ENCODE data around the gene SSX4. TPM values are rescaled to one million over a fixed set of nuclear protein-coding genes. Genes with fewer than 3 reads are reported as not detected.
"Not testable (repeated sequence)": the region's sequence is repeated elsewhere in the genome, so short reads cannot be mapped to it uniquely, and the experiment has no call there.

The SSX4 gene
- total RNA-seq, 5 donors from 2014 or later (not counting 1 experiment from before 2014, with no cell fraction given) = not detected

GRCh38 chrX:48370408-48370807, 12.9 kb upstream of the SSX4 start:
- H3K36me3 Mint-ChIP-seq; H3K4me1 ChIP-seq (ENCODE audit: control insufficient read depth in 1 of 2, extremely low read depth in 1 of 2, insufficient read depth in 2 of 2, low read length in 2 of 2); DNase-seq; H3K27me3 Mint-ChIP-seq; H3K4me3 Mint-ChIP-seq; CTCF ChIA-PET; H3K9me3 Mint-ChIP-seq; H3K27ac Mint-ChIP-seq; H3K4me3 ChIP-seq (ENCODE audit: control insufficient read depth in 1 of 2, extremely low read depth in 1 of 2, low read length in 1 of 2); ATAC-seq (replicated peaks in 1 of 4); H3K27me3 ChIP-seq (replicated peaks in 1 of 2; ENCODE audit: control insufficient read depth in 2 of 2, extremely low read depth in 1 of 2, insufficient read depth in 2 of 2, low read length in 1 of 2); H3K36me3 ChIP-seq (ENCODE audit: control insufficient read depth in 2 of 2, extremely low read depth in 1 of 2, insufficient read depth in 1 of 2, low read length in 1 of 2); H3K9me3 ChIP-seq; H3K4me1 Mint-ChIP-seq; H3K27ac ChIP-seq (ENCODE audit: low read length); POLR2A ChIA-PET: not testable (repeated sequence)
- no CpG with 5 or more reads among the region's 8 CpGs for WGBS (ENCODE audit: insufficient coverage)

- H3K4me3 Mint-ChIP-seq; CTCF ChIA-PET; H3K27ac ChIP-seq (ENCODE audit: low read length); POLR2A ChIA-PET; H3K9me3 Mint-ChIP-seq; H3K27me3 ChIP-seq (replicated peaks in 1 of 2; ENCODE audit: control insufficient read depth in 2 of 2, extremely low read depth in 1 of 2, insufficient read depth in 2 of 2, low read length in 1 of 2); H3K27ac Mint-ChIP-seq; DNase-seq; ATAC-seq (replicated peaks in 1 of 4); H3K9me3 ChIP-seq; H3K36me3 ChIP-seq (ENCODE audit: control insufficient read depth in 2 of 2, extremely low read depth in 1 of 2, insufficient read depth in 1 of 2, low read length in 1 of 2); H3K4me1 Mint-ChIP-seq; H3K4me1 ChIP-seq (ENCODE audit: control insufficient read depth in 1 of 2, extremely low read depth in 1 of 2, insufficient read depth in 2 of 2, low read length in 2 of 2); H3K4me3 ChIP-seq (ENCODE audit: control insufficient read depth in 1 of 2, extremely low read depth in 1 of 2, low read length in 1 of 2); H3K36me3 Mint-ChIP-seq; H3K27me3 Mint-ChIP-seq: not testable (repeated sequence)
- no CpG with 5 or more reads among the region's 2 CpGs for WGBS (ENCODE audit: insufficient coverage)
These were observed 13.6 kb downstream of the SSX4 start for GRCh38 chrX:48396931-48397330.

DNA sequence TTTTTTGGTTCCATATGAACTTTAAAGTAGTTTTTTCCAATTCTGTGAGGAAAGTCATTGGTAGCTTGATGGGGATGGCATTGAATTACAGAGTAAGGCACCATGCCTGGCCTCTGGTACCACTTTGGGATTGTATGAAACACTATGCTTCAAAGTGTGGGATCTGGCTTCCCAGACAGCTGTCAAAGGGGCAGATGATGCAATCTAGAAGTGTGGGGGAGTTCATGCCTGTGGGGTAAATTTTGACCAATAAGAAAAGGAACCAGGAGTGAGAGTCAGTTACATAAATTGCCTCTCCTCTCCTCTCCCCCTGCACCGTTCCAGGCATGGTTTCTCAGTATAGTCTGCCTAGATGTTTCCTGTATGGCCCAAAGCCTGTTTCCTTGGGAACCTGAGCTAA, 14.5 kb downstream of the SSX4 start:
- H3K36me3 ChIP-seq (ENCODE audit: control insufficient read depth in 2 of 2, extremely low read depth in 1 of 2, insufficient read depth in 1 of 2, low read length in 1 of 2); POLR2A ChIA-PET; H3K27ac ChIP-seq (ENCODE audit: low read length); H3K9me3 Mint-ChIP-seq; H3K4me1 ChIP-seq (ENCODE audit: control insufficient read depth in 1 of 2, extremely low read depth in 1 of 2, insufficient read depth in 2 of 2, low read length in 2 of 2); H3K9me3 ChIP-seq; H3K27me3 Mint-ChIP-seq; H3K27me3 ChIP-seq (replicated peaks in 1 of 2; ENCODE audit: control insufficient read depth in 2 of 2, extremely low read depth in 1 of 2, insufficient read depth in 2 of 2, low read length in 1 of 2); H3K4me3 Mint-ChIP-seq; DNase-seq; H3K4me1 Mint-ChIP-seq; H3K27ac Mint-ChIP-seq; H3K36me3 Mint-ChIP-seq; ATAC-seq (replicated peaks in 1 of 4); CTCF ChIA-PET; H3K4me3 ChIP-seq (ENCODE audit: control insufficient read depth in 1 of 2, extremely low read depth in 1 of 2, low read length in 1 of 2): not testable (repeated sequence)
- no CpG with 5 or more reads among the region's 1 CpG for WGBS (ENCODE audit: insufficient coverage)

DNA sequence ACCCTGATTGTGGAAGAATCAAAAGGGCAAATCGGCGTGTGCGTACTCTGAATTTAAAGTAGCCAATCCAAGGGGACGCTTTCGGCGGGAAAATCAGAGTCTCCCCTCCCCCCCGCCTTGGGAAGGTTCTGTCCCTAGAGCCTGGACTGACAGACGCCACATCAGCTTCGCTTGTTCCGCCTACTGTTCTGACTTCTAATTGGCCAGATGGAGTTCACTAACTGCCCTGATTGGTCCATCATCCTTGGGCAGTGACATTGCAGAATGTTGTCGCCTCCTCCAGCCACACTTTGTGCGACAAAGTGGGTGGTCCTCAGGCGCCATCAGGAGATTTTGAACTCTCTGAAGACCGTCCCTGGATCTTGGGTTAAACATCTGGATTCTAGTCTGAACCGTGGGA, 28.5 kb downstream of the SSX4 start, which contains the start of gene SSX4B:
SSX4B (minus strand) TSS at position 101 of the 400 bp plus-strand sequence. CDS start 588 bp downstream, outside the sequence.
- H3K27me3 ChIP-seq (replicated peaks in 1 of 2; ENCODE audit: control insufficient read depth in 2 of 2, extremely low read depth in 1 of 2, insufficient read depth in 2 of 2, low read length in 1 of 2); H3K9me3 ChIP-seq; H3K4me1 Mint-ChIP-seq; POLR2A ChIA-PET; H3K36me3 Mint-ChIP-seq; H3K36me3 ChIP-seq (ENCODE audit: control insufficient read depth in 2 of 2, extremely low read depth in 1 of 2, insufficient read depth in 1 of 2, low read length in 1 of 2); H3K27me3 Mint-ChIP-seq; DNase-seq; H3K4me3 ChIP-seq (ENCODE audit: control insufficient read depth in 1 of 2, extremely low read depth in 1 of 2, low read length in 1 of 2); CTCF ChIA-PET; H3K9me3 Mint-ChIP-seq; H3K4me1 ChIP-seq (ENCODE audit: control insufficient read depth in 1 of 2, extremely low read depth in 1 of 2, insufficient read depth in 2 of 2, low read length in 2 of 2); H3K4me3 Mint-ChIP-seq; ATAC-seq (replicated peaks in 1 of 4); H3K27ac Mint-ChIP-seq; H3K27ac ChIP-seq (ENCODE audit: low read length): not testable (repeated sequence)
- no CpG with 5 or more reads among the region's 15 CpGs for WGBS (ENCODE audit: insufficient coverage)

DNA sequence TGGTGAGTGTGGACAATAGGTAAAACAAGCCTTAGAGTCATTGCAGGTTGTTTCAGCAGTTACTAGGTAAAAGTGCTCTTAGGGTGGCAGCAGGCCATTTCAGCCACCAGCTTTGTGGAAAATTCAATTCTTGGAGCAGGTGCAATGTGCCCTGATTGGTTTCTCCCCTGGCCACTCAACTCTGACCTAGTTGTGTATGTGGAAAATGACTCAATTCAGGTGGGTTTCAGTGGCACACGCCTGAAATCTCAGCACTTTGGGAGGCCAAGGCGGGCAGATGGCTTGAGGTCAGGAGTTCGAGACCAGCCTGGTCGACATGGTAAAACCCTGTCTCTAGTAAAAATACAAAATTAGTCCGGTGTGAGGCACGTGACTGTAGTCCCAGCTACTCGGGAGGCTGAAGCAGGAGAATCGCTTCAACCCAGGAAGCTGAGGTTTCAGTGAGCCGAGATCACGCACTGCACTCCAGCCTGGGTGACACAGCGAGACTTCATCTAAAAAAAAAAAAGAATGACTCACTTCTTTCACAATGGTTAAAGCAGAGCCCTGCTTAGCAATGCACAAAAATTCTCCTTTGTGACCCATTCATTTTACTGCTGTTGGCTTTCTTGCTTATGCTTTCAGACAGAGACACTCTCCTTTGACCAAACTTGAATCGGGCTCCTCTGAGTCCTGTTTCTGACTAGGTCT, 43.8 kb downstream of the SSX4 start:
- H3K4me1 ChIP-seq (ENCODE audit: control insufficient read depth in 1 of 2, extremely low read depth in 1 of 2, insufficient read depth in 2 of 2, low read length in 2 of 2); H3K4me3 Mint-ChIP-seq; H3K27ac Mint-ChIP-seq; H3K9me3 ChIP-seq; CTCF ChIA-PET; H3K36me3 ChIP-seq (ENCODE audit: control insufficient read depth in 2 of 2, extremely low read depth in 1 of 2, insufficient read depth in 1 of 2, low read length in 1 of 2); DNase-seq; H3K27me3 Mint-ChIP-seq; H3K27me3 ChIP-seq (replicated peaks in 1 of 2; ENCODE audit: control insufficient read depth in 2 of 2, extremely low read depth in 1 of 2, insufficient read depth in 2 of 2, low read length in 1 of 2); POLR2A ChIA-PET; H3K27ac ChIP-seq (ENCODE audit: low read length); H3K4me1 Mint-ChIP-seq; H3K4me3 ChIP-seq (ENCODE audit: control insufficient read depth in 1 of 2, extremely low read depth in 1 of 2, low read length in 1 of 2); H3K9me3 Mint-ChIP-seq; H3K36me3 Mint-ChIP-seq: not testable (repeated sequence)
- peak in 2 of 4 experiments; percentile 50 to 53 for ATAC-seq (replicated peaks in 1 of 4)
- no CpG with 5 or more reads among the region's 12 CpGs for WGBS (ENCODE audit: insufficient coverage)

DNA sequence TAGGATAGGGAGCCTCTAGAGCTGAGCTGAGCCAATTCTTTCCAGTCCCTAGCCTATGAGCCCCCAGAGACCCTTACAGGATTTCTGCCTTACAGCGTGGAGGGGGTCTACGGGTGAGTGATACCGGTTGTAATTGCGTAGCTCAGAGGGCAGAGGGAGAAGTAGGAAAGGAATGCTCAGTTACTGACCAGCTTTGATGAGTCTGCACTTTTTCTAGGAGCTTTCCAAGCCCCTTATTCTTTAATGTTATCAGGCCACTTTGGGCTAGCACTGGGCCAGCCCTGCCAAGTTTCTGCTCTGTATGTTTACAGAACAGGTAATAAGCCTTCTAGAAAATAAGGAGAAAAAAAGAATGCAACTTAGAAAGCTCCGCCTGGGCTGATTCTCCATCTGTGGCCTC, 46.3 kb downstream of the SSX4 start:
- DNase-seq; H3K36me3 Mint-ChIP-seq; ATAC-seq (replicated peaks in 1 of 4); H3K9me3 ChIP-seq; CTCF ChIA-PET; H3K4me3 ChIP-seq (ENCODE audit: control insufficient read depth in 1 of 2, extremely low read depth in 1 of 2, low read length in 1 of 2); H3K27me3 ChIP-seq (replicated peaks in 1 of 2; ENCODE audit: control insufficient read depth in 2 of 2, extremely low read depth in 1 of 2, insufficient read depth in 2 of 2, low read length in 1 of 2); POLR2A ChIA-PET; H3K4me3 Mint-ChIP-seq; H3K27ac ChIP-seq (ENCODE audit: low read length); H3K27me3 Mint-ChIP-seq; H3K4me1 ChIP-seq (ENCODE audit: control insufficient read depth in 1 of 2, extremely low read depth in 1 of 2, insufficient read depth in 2 of 2, low read length in 2 of 2); H3K27ac Mint-ChIP-seq; H3K36me3 ChIP-seq (ENCODE audit: control insufficient read depth in 2 of 2, extremely low read depth in 1 of 2, insufficient read depth in 1 of 2, low read length in 1 of 2); H3K9me3 Mint-ChIP-seq: not testable (repeated sequence)
- WGBS (ENCODE audit: insufficient coverage) = no CpG with 5 or more reads among the region's 5 CpGs
- peaks cover 0 to 24% (median 4%) of the 10 kb centered on the region in 3 donors for H3K4me1 Mint-ChIP-seq

DNA sequence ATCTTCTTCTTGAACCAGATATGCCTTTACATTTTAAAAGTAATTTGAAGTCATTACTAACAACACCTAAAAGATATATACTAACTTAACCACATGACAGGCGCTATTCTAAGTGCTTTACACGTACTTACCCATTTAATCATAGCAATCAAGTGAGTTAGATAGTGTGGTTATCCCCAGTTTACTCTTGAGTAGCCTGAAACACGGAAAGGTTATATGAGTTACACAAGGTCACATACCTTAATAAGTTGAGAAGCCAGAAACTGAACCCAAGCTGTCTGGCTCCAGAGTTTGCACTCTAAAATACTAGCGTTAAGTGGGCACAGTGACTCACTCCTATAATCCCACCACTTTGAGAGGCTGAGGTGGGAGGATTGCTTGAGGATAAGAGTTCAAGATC, 46.8 kb downstream of the SSX4 start:
- DNase-seq; H3K4me1 ChIP-seq (ENCODE audit: control insufficient read depth in 1 of 2, extremely low read depth in 1 of 2, insufficient read depth in 2 of 2, low read length in 2 of 2); H3K27ac ChIP-seq (ENCODE audit: low read length); ATAC-seq (replicated peaks in 1 of 4); H3K4me3 ChIP-seq (ENCODE audit: control insufficient read depth in 1 of 2, extremely low read depth in 1 of 2, low read length in 1 of 2); CTCF ChIA-PET; H3K36me3 Mint-ChIP-seq; H3K27me3 ChIP-seq (replicated peaks in 1 of 2; ENCODE audit: control insufficient read depth in 2 of 2, extremely low read depth in 1 of 2, insufficient read depth in 2 of 2, low read length in 1 of 2); POLR2A ChIA-PET; H3K9me3 Mint-ChIP-seq; H3K36me3 ChIP-seq (ENCODE audit: control insufficient read depth in 2 of 2, extremely low read depth in 1 of 2, insufficient read depth in 1 of 2, low read length in 1 of 2); H3K4me3 Mint-ChIP-seq; H3K9me3 ChIP-seq; H3K27ac Mint-ChIP-seq: not testable (repeated sequence)
- peaks cover 0 to 27% (median 4%) of the 10 kb centered on the region in 3 donors for H3K4me1 Mint-ChIP-seq
- peaks cover 0 to 13% of the 10 kb centered on the region in 2 donors for H3K27me3 Mint-ChIP-seq
- WGBS (ENCODE audit: insufficient coverage) = no CpG with 5 or more reads among the region's 4 CpGs

All from T-cell (primary cell).